NCI-H2081 (cell line): ENCODE results near the gene PTPRD.

Experiments used
- DNase-seq, 2 experiments: peaks; one replicate each; lab custom pipeline; 2025; lab: John Stamatoyannopoulos, UW

Gene PTPRD

DNA sequence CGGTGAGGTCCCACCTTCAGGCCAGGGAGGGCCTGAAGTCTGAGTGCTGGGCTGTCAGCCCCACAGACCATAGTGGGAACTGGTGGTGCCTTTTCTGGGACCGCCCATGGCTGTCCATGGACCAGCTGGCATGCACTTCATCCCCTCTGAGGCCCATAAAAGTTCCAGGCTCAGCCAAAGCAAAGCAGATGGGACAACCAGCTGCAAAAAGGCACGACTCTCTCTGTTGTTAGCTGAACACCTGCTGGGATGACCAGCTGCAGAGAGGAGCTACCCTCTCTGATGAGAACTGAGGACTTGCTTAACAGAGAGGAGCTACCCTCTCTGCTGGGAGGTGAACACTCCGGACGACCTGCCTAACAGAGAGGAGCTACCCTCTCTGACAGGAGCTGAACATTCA lies 1968.9 kb downstream of the PTPRD start:
- no peak for DNase-seq

DNA sequence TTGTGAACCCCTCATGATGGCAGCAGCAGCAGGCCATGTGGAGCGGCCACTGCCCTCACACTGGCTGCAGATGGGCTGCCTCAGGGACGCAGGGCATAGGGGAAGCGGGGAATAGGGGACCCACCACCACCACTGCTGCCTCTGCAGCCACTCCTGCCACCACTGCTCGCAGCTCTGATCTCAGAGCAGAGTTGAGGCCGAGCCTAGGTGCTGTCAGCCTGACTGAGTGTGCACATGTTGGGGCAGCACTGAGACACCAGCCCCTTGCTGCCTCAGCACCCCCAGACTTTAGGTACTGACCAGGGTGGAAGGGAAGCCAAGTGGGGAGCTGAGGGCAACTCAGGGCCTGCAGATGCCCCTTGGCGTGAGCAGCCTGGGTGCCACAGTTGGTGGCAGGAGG lies 1969.3 kb downstream of the PTPRD start:
- DNase-seq, result no peak

DNA sequence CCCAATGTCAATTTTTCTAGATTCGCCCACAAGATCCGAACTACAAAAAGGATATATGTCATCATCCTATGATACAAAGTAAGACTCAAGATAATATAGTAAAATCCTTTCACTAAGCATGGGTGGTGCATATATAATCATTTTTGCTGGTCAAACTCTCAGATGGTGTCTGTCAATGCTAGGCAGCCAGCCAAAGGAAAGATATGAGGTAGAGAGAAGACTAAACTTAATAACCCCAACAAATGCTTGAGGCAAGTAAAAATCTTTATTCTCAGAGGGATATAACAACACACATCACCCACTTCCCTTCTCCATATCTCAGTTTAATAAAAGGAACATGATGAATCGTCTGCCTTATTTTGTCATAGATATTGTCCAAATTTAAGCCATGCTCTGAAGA lies 1972.0 kb downstream of the PTPRD start:
- DNase-seq, result no peak

DNA sequence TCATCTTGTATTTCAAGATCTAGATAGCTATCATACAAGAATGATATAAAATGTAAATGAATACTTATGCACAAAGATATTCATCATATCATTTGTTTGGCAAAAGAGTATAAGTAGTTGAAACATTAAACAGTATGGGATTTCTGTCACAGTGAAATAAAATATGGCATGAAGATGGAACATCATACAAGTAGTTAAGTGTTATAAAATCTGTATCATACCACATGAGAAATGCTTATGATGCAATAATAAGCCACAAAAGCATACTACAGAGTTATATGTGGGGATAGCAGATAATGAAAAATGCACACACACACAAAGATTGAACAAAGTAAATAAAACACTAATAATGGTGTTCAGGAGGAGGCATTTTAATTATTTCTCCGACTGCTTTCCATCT lies 1975.2 kb downstream of the PTPRD start:
- DNase-seq, result no peak

DNA sequence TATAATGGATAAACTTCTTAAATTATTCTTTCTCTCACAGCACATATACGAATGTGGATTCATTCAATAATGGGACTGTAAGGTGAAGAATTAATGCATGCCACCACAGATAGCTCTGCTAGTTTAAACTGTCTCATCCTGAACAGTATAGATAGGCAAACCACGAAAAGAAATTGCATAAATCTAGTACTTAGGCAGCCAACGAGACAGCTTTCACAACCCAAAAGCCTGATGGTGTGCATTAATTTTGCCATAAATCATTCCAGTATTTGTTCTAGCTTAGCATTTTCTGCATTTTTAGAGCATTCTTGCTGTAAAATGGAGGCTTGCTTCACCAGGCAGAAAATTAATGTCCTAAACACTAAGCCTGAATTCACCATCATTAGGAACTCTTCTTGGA lies 1979.0 kb downstream of the PTPRD start:
- no peak for DNase-seq

DNA sequence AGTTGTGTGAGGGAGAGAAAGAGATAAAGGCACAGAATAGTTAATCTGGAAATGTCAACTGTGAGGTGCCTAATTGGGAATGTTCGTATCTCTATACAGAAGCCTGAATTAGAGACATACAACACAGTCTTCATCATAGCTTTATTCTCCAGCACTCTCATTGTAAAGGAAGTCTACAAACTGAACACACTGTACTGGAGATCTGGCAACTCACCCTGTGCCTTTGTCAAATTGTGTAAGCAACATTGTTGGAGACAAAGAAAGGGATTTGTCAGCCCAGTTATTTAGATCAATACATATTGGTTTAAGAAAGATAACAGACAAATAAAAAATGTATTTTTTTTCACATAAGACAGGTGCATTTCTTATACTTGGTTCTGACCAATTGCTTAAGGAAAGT lies 1980.3 kb downstream of the PTPRD start:
- peak in 1 of 2 experiments; percentile 16 for DNase-seq

DNA sequence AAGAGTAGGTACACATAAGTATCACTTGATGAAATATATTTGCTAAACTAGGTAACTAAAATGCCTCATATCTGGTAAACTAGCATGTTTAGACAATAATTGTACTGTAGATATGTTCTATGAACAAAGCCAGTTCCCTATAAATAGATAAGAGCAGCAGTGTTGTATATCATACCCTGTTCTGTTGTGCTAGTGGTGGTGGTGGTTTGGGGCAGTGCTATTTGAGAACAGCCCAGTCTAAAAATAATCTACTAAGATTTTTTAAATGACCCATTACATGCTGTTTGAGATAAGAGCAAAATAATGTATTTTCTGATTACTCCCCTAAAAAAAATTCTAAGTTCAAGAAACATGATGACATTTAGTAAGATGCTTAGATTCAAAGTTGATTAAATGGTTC lies 1984.0 kb downstream of the PTPRD start:
- no peak for DNase-seq

DNA sequence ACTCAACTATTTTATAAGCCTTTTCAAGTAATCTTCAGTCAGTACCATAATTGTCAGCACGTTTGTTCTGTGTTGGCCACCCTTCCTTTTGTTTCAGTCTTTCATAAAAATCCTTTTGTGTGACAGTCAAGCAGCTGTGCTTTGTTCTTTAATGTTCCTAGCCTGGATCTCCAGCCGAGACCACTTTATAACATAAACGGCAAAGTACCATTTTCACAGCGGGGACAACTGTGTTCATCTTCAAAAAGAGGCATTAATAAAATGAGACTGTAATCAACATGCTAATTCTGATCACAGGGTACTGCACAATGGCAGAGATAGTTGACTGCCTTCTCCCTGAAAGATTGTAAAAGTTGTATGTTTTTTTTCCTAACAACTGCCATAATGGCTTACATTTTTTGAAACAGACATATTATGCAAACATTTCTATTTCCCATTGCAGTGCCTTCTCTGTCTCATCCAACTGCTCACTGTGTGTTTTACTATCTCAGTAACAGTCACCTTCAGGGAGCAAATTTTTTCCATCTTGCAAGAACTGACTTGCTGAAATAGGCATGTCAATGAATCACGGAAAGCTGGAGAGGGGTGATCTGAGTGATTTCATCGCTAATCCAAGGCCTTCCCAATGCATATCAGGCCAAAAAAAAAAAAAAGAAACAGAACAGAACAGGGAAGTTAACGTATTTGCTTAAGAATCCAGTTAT lies 1984.7 kb downstream of the PTPRD start:
- peak; percentile 83 to 96 for DNase-seq

DNA sequence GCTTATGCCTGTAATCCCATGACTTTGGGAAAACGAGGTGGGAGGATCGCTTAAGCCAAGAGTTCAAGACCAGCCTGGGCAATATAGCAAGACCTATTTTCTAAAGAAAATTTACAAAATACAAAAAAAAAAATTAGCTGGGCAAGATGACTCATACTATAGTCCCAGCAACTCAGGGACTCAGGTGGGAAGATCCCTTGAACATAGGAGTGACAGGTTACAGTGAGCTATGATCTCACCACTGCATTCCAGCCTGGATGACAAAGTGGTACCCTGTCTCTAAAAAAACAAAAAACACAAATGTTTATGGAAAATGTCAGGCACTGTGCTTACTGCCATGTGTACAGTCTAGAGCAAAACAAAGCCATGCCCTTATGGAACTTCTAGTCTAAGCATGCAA lies 1989.9 kb downstream of the PTPRD start:
- DNase-seq, result no peak

DNA sequence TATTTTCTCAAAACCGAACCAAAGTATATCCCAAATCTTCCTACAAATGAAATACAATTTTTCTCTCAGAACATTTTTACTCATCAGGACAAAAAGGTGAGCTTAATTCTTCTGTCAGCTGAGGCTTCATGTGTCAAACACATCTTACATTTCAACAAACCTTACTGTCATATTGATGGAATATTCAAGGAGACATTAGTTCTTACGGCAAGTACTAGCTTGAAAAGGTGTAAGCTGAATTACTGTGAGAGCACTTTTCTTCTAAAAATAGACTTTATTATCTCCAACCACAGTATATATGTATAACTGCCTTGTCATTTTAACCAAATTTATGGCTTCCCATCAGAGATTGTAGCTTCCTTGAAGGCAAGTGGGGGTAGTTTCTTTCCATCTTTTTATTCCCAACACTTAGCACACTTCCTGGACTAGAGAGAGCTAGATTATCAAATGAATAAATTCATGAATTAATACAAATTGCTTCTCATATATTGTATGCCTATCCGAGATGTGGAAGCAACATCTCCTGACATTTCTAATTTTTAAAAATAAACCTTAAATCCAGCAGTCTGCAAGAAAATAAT lies 1990.5 kb downstream of the PTPRD start:
- DNase-seq, result no peak

DNA sequence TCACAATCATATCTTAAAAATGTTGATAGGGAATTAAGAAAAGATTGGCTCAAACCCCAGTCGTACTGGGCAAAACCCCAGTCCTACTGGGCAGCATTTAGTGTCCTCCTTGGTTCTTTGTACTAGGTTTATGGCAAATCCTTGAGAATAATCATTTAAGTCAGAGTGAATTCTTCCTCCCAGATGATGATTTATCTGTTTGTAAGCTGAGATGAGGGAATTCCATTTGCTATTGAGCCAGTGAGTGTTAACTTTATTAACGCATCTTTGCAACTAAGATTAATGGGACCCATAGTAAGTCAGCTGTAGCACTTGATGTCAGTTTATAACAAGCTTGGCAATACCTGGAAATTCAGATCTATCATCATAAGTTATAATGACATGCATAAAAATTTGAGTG lies 1991.4 kb downstream of the PTPRD start:
- DNase-seq, result no peak

DNA sequence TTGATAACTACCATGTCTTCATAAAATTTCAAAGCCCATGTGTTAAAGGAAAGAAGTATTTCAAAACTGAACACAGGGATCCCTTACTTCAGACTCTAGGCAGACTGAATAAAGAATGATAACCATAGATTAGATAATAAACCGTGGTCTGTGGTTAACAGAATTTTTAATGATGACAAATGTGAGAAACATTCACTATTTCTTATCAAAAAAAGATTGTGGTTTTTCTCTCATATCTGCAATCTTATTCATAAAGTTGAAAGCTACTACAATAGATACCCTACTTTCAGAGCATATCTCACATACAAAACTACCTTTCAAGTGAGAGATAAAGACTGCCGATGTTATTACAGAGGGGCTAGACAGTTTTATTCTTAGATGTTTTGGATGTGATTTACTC lies 1996.4 kb downstream of the PTPRD start:
- DNase-seq, result no peak

DNA sequence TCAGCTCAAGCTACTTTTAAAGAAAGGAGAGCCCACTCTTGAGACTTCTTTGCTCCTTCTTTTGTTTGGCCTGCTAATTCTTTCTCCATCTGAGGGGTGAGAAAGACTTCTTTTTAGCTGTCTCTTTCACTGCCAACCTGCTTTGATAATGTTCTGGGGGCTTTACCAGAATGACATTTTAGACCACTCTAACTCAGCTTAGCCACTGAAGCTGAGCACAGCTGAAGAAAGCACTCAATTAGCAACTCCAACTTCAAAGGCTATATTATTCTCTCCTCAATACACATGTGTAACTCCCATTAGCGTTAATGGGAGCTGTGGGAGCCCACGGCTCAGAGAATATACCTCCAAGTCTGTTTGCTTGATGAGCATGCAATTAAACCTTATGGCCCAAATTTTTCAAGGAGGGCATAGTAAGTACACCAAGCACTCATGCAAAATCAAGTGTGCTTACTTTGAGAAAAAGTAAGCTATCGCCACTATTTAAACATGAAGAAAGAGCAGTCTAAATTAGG lies 1997.8 kb downstream of the PTPRD start:
- no peak for DNase-seq

DNA sequence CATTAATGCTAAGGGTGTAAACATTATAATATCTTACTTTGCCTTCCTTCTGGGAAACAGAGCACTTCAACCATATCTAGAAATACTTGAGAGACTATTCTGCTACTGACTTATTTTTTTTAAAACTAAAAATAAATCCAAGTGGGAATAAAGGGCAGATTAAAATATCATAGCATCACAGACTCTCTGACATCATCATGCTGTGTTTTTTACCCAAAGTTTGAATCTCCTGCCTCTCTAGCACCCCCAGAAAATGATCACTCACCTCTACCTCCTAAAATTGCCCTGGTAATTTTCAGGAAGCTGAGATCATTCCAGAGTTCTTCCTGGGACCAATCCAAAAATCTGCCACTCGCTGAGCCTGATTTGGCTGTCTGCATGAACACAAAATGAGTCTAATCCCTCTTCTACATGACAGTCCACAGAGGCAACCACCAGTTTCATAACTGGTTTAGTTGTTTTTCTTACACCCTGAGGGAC lies 1999.4 kb downstream of the PTPRD start:
- DNase-seq, result peak in 1 of 2 experiments; percentile 9

DNA sequence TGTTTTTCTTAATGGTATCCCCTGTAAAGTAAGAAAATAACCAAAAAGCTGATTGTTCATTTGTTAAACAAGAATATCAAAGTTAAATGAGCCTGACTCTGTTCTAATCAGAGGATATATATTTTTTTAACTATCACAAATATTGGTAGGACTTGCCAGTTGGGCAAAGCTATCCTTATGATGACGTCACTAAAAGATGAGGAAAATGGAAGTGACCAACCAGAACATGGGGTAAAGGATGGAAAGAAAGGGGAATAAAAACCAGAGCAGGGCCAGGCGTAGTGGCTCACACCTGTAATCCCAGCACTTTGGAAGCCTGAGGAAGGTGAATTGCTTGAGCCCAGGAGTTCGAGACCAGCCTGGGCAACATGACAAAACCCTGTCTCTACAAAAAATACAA lies 2001.6 kb downstream of the PTPRD start:
- DNase-seq, result no peak

DNA sequence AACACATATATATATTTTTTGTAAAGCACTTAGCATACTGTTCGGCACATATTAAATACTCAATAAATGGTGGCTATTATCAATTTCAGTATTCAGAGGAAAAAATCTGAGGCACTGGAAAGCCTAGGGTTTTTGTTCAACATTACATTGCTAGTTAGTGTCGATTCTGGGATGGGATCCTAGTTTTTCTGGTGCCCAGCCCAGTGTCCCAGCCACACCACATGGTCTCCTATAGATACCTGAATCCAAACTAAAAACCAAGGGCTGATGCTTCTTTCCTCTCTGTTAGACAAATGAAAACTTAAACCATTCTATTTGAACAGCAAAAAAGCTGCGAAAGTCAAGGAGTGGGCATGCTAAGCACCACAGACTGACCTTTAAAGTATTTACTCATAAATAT lies 2002.5 kb downstream of the PTPRD start:
- DNase-seq, result no peak

DNA sequence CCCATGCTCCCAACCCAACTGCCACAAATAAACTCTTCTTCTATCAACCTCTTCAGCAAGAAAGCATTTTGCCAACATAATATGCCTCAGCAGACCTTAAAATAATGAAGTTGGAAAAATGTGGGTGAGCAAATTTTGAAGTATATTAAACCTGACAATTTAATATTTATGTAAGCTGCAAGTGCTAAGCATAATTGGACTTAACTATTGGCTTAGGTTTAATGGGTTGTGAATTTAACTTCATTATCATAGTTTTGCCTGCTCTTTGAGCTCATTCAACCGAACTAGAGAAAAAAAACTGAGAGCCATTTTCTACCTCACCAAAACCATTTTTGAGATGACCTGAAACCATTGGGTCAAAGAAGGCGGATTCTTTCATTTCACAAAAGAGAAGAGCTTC lies 2007.7 kb downstream of the PTPRD start:
- DNase-seq, result no peak

DNA sequence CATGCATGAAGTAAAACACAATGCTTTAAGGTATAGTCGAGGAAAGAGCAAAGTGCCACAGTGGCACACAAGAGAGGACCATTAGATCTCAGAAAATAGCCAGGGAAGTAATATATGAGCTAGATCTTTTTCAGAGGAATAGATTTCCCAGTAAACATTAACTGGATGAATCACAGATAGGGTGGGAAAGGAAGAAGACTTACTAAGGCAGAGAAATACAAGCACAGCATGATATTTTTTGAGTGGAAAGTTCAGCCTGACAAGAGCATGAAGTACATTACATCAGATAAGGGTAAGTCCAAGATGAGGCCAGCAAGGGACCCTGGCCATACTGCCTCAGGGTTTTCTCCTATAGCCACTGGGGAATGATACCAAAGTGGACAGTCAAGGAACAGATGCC lies 2008.6 kb downstream of the PTPRD start:
- no peak for DNase-seq

DNA sequence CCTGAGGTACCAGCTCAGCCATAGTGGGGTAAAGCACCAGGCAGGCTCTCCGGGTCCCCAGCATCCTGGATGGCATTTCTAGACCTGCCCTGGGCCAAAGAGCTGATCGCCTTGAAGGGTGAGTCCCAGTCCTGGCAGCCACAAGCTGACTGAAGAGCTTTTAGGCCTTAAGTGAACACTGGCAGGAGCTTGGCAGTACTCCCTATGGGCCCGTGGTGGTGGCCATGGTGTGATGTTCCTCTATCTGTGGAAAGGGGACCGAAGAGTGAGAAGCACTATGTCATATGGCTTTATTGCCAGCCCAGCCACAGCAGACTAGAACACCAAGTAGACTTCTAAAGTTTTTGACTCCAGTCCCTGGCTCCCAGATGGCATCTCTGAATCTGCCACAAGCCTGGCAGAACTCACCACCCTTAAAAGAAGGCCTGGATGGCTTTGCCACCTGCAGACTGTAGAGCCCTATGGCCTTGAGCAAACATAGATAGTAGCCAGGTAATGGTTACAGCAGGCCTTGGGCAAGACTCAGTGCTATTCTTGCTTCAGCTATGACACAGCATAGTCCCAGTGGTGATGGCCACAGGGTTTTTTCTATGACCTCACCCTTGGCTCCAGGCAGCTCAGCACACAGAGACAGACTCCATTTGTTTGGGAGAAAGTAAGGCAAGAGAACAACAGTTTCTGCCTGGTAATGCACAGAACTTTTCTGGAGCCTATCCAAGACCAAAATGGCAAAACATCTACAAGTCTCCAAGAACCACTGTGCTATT lies 2011.7 kb downstream of the PTPRD start:
- no peak for DNase-seq

DNA sequence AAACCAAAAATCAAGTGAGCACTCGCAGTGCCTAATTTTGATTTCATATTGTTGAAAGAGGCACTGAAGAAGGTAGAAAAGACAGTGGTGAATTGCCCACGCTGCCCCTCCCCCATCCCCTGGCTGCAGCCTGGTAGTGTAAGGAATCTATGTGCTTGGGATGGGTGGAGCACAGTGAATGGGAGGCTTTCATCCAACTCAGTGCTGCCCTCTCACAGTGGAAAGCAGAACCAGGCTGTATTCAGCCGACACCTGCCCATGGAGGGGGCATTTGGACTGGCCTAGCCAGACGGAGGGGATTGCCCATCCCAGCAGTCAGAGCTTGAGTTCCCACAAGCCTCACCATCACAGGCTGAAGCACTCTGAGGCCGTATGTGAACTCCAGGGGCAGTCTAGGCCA lies 2012.9 kb downstream of the PTPRD start:
- DNase-seq, result no peak

DNA sequence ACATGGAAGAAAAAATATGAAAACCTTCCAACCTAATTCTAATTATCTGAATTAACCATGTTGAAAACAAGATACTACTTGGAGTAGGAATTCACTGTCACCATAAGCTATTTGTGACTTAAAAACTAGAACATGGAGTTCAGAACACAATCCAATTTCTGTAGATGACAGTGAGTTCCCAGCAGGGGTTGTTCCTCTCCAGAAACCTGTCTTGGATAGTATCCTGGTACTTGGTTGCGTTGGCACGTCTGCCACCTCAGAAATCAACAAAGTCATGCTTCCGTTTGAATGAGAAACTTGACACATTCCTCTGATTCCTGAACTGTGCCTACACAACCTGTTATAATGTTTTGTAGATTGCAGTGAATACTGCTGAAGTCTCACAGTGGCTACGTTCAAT lies 2023.3 kb downstream of the PTPRD start:
- no peak for DNase-seq

DNA sequence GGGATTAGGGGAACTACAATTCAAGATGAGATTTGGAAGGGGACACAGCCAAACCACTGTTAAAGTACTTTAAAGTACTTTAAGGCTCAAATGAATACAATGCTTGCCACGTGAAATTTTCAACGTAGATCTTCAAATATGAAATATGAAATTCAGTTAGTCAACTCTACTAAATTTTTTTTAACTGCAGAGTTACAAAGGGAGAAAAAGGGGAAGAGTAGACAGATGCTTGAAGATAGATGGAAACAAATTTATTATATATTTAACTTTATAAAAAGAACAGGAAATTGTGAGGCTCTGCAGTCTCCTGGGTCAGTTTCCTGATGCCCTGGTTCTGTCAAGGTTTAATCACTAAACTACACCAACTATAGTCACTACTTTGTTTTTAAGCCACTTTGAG lies 2027.8 kb downstream of the PTPRD start:
- DNase-seq, result no peak

DNA sequence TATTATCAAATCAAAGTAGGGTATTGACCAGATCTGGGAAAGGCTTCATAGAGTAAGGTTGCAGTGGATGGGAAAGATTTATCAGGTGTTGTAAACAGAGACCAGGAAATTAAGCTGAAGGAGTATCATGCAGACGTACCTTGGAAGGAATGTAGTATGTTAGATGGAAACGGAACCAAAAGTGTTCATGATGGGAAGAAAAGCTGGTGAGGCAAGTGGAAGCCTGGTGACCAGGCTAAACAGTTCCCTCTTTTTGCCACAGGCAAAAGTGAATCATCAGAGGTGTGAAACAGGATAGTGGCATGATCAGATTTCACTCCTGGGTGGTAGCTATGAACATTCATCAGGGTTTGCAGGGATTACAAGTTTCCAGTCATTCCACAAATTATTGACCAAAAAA lies 2033.1 kb downstream of the PTPRD start:
- no peak for DNase-seq
